Measurements from ENCODE around the gene P3H1. TPM values are rescaled to one million over a fixed set of nuclear protein-coding genes. Genes with fewer than 3 reads are reported as not detected.

The P3H1 gene
- total RNA-seq, 1 experiment from 2014 or later = 32.9 TPM

DNA sequence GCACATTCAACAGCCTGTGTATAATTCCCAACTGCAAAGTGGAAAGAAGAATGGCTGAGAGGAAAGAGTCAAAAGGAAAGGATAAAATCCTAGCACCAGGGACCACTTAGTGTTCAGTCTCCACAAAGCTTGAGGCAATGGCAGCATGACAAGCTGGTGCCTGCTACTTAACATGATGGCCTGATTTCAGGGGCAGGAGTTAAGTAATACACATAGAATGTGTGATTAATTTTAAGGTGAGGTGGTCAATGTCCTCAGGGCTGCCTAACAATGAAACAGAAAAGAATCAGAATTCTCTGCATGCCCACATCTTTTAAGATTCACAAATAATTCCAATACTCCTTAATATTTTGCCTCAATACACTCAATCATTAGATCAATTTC, 8.9 kb downstream of the P3H1 start:
- TF ChIP-seq, protein P1, sequence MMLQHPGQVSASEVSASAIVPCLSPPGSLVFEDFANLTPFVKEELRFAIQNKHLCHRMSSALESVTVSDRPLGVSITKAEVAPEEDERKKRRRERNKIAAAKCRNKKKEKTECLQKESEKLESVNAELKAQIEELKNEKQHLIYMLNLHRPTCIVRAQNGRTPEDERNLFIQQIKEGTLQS (IDR thresholded peaks at IDR 0.05) = no peak; the same call in 1 of the 2 replicates
- TF ChIP-seq JUND (IDR thresholded peaks at IDR 0.05) = no peak
- TF ChIP-seq CBX3 (IDR thresholded peaks at IDR 0.05; ENCODE audit: low read depth) = no peak
- no peak for TF ChIP-seq YY1 (IDR thresholded peaks at IDR 0.05; ENCODE audit: extremely low read depth, insufficient replicate concordance, low read depth, low read length)
- TF ChIP-seq EGR1 (IDR thresholded peaks at IDR 0.05; ENCODE audit: low read depth) = no peak
- TF ChIP-seq POLR2A (IDR thresholded peaks at IDR 0.05; ENCODE audit: borderline replicate concordance, extremely low read depth, insufficient read depth, insufficient read length) = no peak
- TF ChIP-seq POLR2AphosphoS5 (IDR thresholded peaks at IDR 0.05; ENCODE audit: low read depth, low read length) = no peak
- TF ChIP-seq EZH2phosphoT487 (IDR thresholded peaks at IDR 0.05; ENCODE audit: borderline replicate concordance) = no peak
- TF ChIP-seq, protein P2, sequence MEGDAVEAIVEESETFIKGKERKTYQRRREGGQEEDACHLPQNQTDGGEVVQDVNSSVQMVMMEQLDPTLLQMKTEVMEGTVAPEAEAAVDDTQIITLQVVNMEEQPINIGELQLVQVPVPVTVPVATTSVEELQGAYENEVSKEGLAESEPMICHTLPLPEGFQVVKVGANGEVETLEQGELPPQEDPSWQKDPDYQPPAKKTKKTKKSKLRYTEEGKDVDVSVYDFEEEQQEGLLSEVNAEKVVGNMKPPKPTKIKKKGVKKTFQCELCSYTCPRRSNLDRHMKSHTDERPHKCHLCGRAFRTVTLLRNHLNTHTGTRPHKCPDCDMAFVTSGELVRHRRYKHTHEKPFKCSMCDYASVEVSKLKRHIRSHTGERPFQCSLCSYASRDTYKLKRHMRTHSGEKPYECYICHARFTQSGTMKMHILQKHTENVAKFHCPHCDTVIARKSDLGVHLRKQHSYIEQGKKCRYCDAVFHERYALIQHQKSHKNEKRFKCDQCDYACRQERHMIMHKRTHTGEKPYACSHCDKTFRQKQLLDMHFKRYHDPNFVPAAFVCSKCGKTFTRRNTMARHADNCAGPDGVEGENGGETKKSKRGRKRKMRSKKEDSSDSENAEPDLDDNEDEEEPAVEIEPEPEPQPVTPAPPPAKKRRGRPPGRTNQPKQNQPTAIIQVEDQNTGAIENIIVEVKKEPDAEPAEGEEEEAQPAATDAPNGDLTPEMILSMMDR (IDR thresholded peaks at IDR 0.05 in 2 of 3, conservative IDR thresholded peaks at IDR 0.05 in 1 of 3; ENCODE audit: borderline replicate concordance in 1 of 3, insufficient read depth in 1 of 3, low read depth in 2 of 3, low read length in 2 of 3) = no peak
- TF ChIP-seq, protein P3, sequence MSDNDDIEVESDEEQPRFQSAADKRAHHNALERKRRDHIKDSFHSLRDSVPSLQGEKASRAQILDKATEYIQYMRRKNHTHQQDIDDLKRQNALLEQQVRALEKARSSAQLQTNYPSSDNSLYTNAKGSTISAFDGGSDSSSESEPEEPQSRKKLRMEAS (IDR thresholded peaks at IDR 0.05) = no peak
- TF ChIP-seq TCF7L2 (IDR thresholded peaks at IDR 0.05; ENCODE audit: borderline replicate concordance, extremely low read depth, insufficient read depth, insufficient read length) = no peak
- TF ChIP-seq ELF1 (IDR thresholded peaks at IDR 0.05; ENCODE audit: borderline replicate concordance, low read depth) = no peak
- TF ChIP-seq ZNF274 (IDR thresholded peaks at IDR 0.05; ENCODE audit: low read depth, low read length) = no peak
- no peak for TF ChIP-seq ZFX (IDR thresholded peaks at IDR 0.05)
- TF ChIP-seq CEBPB (IDR thresholded peaks at IDR 0.05; ENCODE audit: low read depth) = no peak
- TF ChIP-seq SP1 (IDR thresholded peaks at IDR 0.05; ENCODE audit: low read depth) = no peak
- TF ChIP-seq SRF (IDR thresholded peaks at IDR 0.05; ENCODE audit: low read depth) = no peak
- no peak for TF ChIP-seq EZH2 (IDR thresholded peaks at IDR 0.05)
- no peak for TF ChIP-seq SIN3A (IDR thresholded peaks at IDR 0.05; ENCODE audit: low read depth)
- TF ChIP-seq, protein P4, sequence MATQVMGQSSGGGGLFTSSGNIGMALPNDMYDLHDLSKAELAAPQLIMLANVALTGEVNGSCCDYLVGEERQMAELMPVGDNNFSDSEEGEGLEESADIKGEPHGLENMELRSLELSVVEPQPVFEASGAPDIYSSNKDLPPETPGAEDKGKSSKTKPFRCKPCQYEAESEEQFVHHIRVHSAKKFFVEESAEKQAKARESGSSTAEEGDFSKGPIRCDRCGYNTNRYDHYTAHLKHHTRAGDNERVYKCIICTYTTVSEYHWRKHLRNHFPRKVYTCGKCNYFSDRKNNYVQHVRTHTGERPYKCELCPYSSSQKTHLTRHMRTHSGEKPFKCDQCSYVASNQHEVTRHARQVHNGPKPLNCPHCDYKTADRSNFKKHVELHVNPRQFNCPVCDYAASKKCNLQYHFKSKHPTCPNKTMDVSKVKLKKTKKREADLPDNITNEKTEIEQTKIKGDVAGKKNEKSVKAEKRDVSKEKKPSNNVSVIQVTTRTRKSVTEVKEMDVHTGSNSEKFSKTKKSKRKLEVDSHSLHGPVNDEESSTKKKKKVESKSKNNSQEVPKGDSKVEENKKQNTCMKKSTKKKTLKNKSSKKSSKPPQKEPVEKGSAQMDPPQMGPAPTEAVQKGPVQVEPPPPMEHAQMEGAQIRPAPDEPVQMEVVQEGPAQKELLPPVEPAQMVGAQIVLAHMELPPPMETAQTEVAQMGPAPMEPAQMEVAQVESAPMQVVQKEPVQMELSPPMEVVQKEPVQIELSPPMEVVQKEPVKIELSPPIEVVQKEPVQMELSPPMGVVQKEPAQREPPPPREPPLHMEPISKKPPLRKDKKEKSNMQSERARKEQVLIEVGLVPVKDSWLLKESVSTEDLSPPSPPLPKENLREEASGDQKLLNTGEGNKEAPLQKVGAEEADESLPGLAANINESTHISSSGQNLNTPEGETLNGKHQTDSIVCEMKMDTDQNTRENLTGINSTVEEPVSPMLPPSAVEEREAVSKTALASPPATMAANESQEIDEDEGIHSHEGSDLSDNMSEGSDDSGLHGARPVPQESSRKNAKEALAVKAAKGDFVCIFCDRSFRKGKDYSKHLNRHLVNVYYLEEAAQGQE (IDR thresholded peaks at IDR 0.05; ENCODE audit: low read depth) = no peak
- no peak for ATAC-seq

More for the DNA sequence above, 8.9 kb downstream of the P3H1 start:
- Histone ChIP-seq H4K20me1 (ENCODE audit: insufficient read depth) (no peaks in the 10 kb centered on the region), H3K79me2 (ENCODE audit: insufficient read depth, low read length) (no peaks in the 10 kb centered on the region), H3K4me2 (ENCODE audit: low read length) (no peak overlapping the region), H3K4me1 (ENCODE audit: control insufficient read depth in 1 of 2, insufficient read depth in 2 of 2, low read length in 2 of 2) (0 out of 4 replicates have a peak, but pooled peaks cover 0 to 5% of the 10 kb centered on the region in 2 experiments), H3K9me2 (ENCODE audit: insufficient read depth) (no peaks in the 10 kb centered on the region), H3K9ac (ENCODE audit: low read length) (no peak overlapping the region), H3K4me3 (replicated peaks in 1 of 2; ENCODE audit: low read depth in 1 of 2, low read length in 2 of 2) (no peak overlapping the region), H3K27ac (ENCODE audit: low read depth, low read length) (no peak overlapping the region), H2AFZ (ENCODE audit: low read depth, low read length, poor library complexity, severe bottlenecking) (no peak overlapping the region), H3K36me3 (ENCODE audit: control insufficient read depth in 1 of 2, insufficient read depth in 2 of 2, low read length in 2 of 2) (peaks cover 8 to 28% of the 10 kb centered on the region in 2 experiments; a peak in 3 of 4 replicates), H3K27me3 (ENCODE audit: insufficient read depth, low read length) (no peaks in the 10 kb centered on the region), H3K9me3 (ENCODE audit: control insufficient read depth in 1 of 2, insufficient read depth in 1 of 2, low read depth in 1 of 2, low read length in 2 of 2) (no peaks in the 10 kb centered on the region)
- DNase-seq (ENCODE audit: low read depth, low spot score) = no peak
- ChIA-PET RAD21 (ENCODE audit: low non-redundant PET in 1 of 2, low total read pairs in 2 of 2, uncharacterized antibody in 2 of 2, unreplicated experiment in 2 of 2) (no interaction called here), POLR2A (interaction anchor here (1.2 kb wide), 1 partner anchor 76 kb away, joined by 3 read pairs; the partner anchor contains the start of gene YBX1), CTCF (interaction anchor here (1.9 to 4.0 kb wide), 3 partner anchors 9 to 180 kb away, joined by 8 to 23 read pairs (median 13); partner anchors contain the start of genes C1orf50 and P3H1)
- BruUV-seq (replicated peaks) = no TSS peak
- intact Hi-C loops (cut with micrococcal nuclease) = loop anchor here (2.0 kb wide), 1 partner anchor 179 kb away; no protein-coding TSS in a partner anchor

All from HCT116 (cell line).